Aorta (tissue), 5 donors: ENCODE measurements around the gene DGAT2L6. TPM values are rescaled to one million over a fixed set of nuclear protein-coding genes. Genes with fewer than 3 reads are reported as not detected.
"Not testable (repeated sequence)": the region's sequence is repeated elsewhere in the genome, so short reads cannot be mapped to it uniquely, and the experiment has no call there.

Experiments
- ATAC-seq: fragments of 200-7000 bp; cut with Tn5 transposase; one replicate; pipeline ENCODE4 v1.9.1; 2022; ENCODE audit warnings: moderate library complexity; ENCODE audit not compliant: low FRiP score
- DNase-seq, 2 donors: peaks; one replicate each; pipeline ENCODE4 v3.0.0-alpha.2; 2020
- H3K27ac ChIP-seq, 2 donors: one replicate each; pipeline ENCODE4 v1.5.1; 2013; ENCODE audit warnings: low read length in 2 of 2, mild to moderate bottlenecking in 2 of 2, moderate library complexity in 2 of 2, control low read depth in 1 of 2, inconsistent platforms in 1 of 2, low read depth in 1 of 2
- H3K27me3 ChIP-seq, 2 donors: one replicate each; pipeline ENCODE4 v1.6.1; 2013; ENCODE audit warnings: control low read depth in 1 of 2, low read length in 1 of 2, mild to moderate bottlenecking in 1 of 2, moderate library complexity in 1 of 2; ENCODE audit not compliant: insufficient read depth in 2 of 2, control insufficient read depth in 1 of 2
- H3K36me3 ChIP-seq, 2 donors: one replicate each; pipeline ENCODE4 v1.6.1; 2013; ENCODE audit warnings: control low read depth in 1 of 2, low read length in 1 of 2, mild to moderate bottlenecking in 1 of 2; ENCODE audit not compliant: insufficient read depth in 2 of 2, control insufficient read depth in 1 of 2
- H3K4me1 ChIP-seq, 2 donors: one replicate each; pipeline ENCODE4 v1.6.1; 2013; ENCODE audit warnings: low read length in 2 of 2, control low read depth in 1 of 2, mild to moderate bottlenecking in 1 of 2, moderate library complexity in 1 of 2; ENCODE audit not compliant: insufficient read depth in 2 of 2, control insufficient read depth in 1 of 2
- H3K4me3 ChIP-seq, 2 donors: one replicate each; pipeline ENCODE4 v1.5.1; 2013; ENCODE audit warnings: low read length in 2 of 2, control low read depth in 1 of 2, mild to moderate bottlenecking in 1 of 2
- H3K9me3 ChIP-seq: one replicate; pipeline ENCODE4 v1.6.1; 2013; ENCODE audit warnings: mild to moderate bottlenecking, low read length; ENCODE audit not compliant: control insufficient read depth
- WGBS, 2 donors: extraction: QIAGEN DNeasy Blood & Tissue Kit; methylation state at CpG; one replicate each; pipeline ENCODE4 v1.1.7; 2013; 5-methylcytosine and 5-hydroxymethylcytosine counted together
- intact Hi-C, 2 donors: fragments of 100-400 bp; cut with DNase I; formaldehyde crosslinking; loops; one replicate each; pipeline versions ENCODE4 v1.14.2 to v1.15.0; 2022
- polyA plus RNA-seq, 2 donors: library from polyadenylated mRNA; stranded (reverse); fragments of 200-250 nt; gene quantifications; one replicate each; pipeline ENCODE4 v1.2.3, GENCODE V29; 2013
- total RNA-seq, 2 donors: library from RNA; stranded (reverse); fragmentation: NEBNext Ultra II Directional; extraction: Animal tissue kit (Norgen Biotek cat#: 25700); gene quantifications; one replicate each; pipeline ENCODE4 v1.2.1, GENCODE V29; 2021
- donor health status: healthy with polysubstance abuse.
- donor health status: Bipolar disorder and iron deficiency.
- donor health status: DM: no; HTN: no; CAD: no.
- donor health status: DM: no; HTN: no; CAD: no.
- donor health status: DM: yes; HTN: yes; CAD: no.

DGAT2L6 gene
- total and polyA plus RNA-seq, 4 donors, result not detected

DNA sequence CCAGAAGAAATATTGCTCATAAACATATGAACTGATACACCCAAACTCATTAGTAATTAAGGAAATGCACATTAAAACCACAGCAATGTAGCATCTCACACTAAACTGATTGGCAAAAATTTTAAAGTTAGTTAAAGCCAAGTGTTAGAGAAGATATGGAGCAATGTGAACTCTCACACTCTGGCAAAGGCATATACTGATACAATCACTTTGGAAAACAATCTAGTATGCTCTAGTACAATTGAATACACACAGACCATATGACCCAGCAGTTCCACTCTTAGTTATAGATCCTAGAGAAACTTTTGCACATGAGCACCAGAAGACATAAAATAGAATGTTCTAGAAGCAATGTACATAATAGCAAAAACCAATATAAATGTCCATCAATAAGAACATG lies 48.8 kb downstream of the DGAT2L6 start:
- intact Hi-C loops, result no loop called here
- DNase-seq (no peak), ATAC-seq (no peak)
- H3K4me1 ChIP-seq, result no peaks in the 10 kb centered on the region
- H3K9me3 ChIP-seq, result no peaks in the 10 kb centered on the region
- no peaks in the 10 kb centered on the region for H3K36me3 ChIP-seq
- H3K4me3 ChIP-seq, result no peak overlapping the region
- H3K27ac ChIP-seq, result no peak overlapping the region
- H3K27me3 ChIP-seq, result no peaks in the 10 kb centered on the region

DNA sequence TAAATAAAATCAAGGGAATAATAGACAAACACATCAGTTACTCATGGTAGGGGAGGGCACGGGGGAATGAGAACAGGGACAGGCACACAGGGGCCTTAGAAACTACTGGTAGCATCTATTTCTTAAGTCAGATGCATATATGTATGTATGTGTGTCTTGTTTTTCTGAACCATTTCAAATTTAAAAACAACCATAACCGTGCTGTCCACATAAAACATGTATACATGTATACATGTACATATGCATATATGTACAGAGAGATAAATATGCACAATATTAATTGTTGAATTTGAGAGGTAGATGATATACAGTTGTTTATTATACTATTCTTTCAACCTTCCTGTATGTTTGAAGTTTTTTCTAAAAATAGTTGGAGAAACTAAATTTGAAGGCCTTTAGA lies 49.4 kb downstream of the DGAT2L6 start:
- no peak overlapping the region for H3K4me3 ChIP-seq
- intact Hi-C loops, result no loop called here
- no peak overlapping the region for H3K27ac ChIP-seq
- H3K9me3 ChIP-seq, result no peaks in the 10 kb centered on the region
- WGBS, 2 donors, result 58 to 94% methylated on average over 2 of the region's 2 CpGs
- ATAC-seq (no peak), DNase-seq (no peak)
- H3K4me1 ChIP-seq, result no peaks in the 10 kb centered on the region
- no peaks in the 10 kb centered on the region for H3K36me3 ChIP-seq
- no peaks in the 10 kb centered on the region for H3K27me3 ChIP-seq

DNA sequence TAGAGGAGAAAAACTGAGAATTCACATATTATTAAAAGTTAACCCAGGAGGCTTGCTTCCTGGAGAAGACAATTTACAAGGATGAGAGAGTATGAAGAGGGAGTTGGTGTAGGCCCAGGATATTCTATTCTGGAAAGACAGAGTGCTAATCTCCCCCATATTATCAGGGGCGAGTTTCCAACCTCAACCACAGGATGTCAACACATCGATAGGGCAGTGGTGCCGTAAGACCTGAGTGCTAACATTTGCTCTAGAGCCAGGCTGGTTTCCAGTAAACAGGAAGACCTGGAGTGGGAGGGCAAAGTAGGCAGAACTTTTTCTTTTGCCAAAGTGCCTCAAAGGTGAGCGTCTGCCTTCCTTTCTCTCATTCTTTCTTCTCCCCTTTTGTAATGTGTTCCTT lies 54.4 kb downstream of the DGAT2L6 start:
- Histone ChIP-seq H3K36me3 (no peaks in the 10 kb centered on the region), H3K9me3 (no peaks in the 10 kb centered on the region), H3K4me3 (no peak overlapping the region), H3K4me1 (no peaks in the 10 kb centered on the region), H3K27me3 (no peaks in the 10 kb centered on the region), H3K27ac (no peak overlapping the region)
- ATAC-seq, result no peak
- no peak for DNase-seq
- 67 to 75% methylated on average over 4 of the region's 4 CpGs for WGBS, 2 donors
- intact Hi-C loops, result no loop called here

DNA sequence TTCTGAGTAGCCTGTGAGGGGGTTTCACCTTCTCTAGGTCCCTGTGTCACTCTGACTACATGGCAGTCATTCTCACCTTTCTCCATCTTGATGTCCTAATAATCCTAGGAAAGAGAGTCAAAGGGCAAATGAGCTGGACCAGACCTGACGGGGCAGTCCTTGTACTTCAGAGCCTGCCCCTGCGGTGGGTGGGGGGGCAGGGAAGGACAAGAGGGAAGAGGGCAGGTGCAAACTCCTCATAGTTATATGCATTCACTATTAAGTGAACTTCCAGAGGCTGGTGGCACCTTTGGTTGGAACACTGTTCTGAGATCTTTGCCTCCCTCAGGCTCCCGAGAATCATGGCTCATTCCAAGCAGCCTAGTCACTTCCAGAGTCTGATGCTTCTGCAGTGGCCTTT lies 57.1 kb downstream of the DGAT2L6 start, which contains the start of gene AWAT1:
AWAT1 (plus strand) TSS at position 301 of the 400 bp plus-strand sequence; CDS start at position 342, 41 bp downstream.
- Histone ChIP-seq H3K36me3 (no peaks in the 10 kb centered on the region), H3K27me3 (no peaks in the 10 kb centered on the region), H3K9me3 (no peaks in the 10 kb centered on the region), H3K27ac (no peak within 1 kb of the TSS), H3K4me3 (no peak within 1 kb of the TSS), H3K4me1 (no peaks in the 10 kb centered on the region)
- ATAC-seq, result no peak
- 61 to 88% methylated on average over 3 of the region's 3 CpGs for WGBS, 2 donors
- no peak for DNase-seq
- intact Hi-C loops, result no loop called here

DNA sequence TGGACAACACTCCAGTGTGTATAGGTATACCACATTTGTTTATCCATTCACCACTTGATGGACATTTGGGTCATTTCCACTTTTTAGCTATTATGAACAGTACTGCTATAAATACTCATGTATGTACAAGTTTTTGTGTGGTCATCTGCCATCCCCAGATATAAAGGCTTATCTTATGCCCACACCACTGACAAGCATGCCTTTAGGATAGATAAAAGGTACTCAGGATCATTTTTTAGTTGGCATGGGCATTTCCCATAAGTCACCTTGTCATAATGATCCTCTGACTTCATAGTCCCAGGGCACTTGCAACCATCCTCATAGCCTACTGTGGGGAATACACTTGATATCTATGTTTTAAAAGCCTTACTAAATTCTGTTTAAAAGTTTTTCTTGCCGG lies 63.5 kb downstream of the DGAT2L6 start:
- ATAC-seq, result no peak
- 94 to 100% methylated on average over 1 of the region's 1 CpG for WGBS, 2 donors
- intact Hi-C loops, result no loop called here

DNA sequence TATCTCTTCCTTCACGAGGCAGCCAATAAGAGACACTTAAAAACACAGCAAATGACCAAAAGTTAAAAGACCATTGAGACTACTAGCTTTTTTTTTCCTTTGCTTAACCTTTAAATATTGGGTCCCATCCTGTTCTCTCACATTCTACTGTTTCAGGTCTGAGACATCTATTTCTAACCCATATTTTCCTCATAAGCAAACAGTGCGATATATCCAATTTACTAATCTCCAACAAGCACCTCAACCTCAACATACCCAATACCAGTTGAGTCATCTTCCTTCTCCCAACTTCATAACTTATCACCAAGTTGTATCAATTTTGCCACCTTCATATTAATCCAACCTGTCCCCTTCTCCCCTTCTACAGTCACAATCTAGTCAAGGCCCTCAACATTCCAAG lies 64.2 kb downstream of the DGAT2L6 start:
- H3K9me3 ChIP-seq, result no peaks in the 10 kb centered on the region
- no peak overlapping the region for H3K4me3 ChIP-seq
- no peaks in the 10 kb centered on the region for H3K36me3 ChIP-seq
- no peaks in the 10 kb centered on the region for H3K4me1 ChIP-seq
- H3K27me3 ChIP-seq, result no peaks in the 10 kb centered on the region
- ATAC-seq (no peak), DNase-seq (no peak)
- no peak overlapping the region for H3K27ac ChIP-seq
- 79 to 96% methylated on average over 2 of the region's 2 CpGs for WGBS, 2 donors
- intact Hi-C loops, result no loop called here

More for the DNA sequence above, 63.5 kb downstream of the DGAT2L6 start:
- no peak for DNase-seq
- no peak overlapping the region for H3K4me3 ChIP-seq
- no peak overlapping the region for H3K27ac ChIP-seq
- no peaks in the 10 kb centered on the region for H3K4me1 ChIP-seq
- no peaks in the 10 kb centered on the region for H3K9me3 ChIP-seq
- no peaks in the 10 kb centered on the region for H3K27me3 ChIP-seq
- H3K36me3 ChIP-seq, result no peaks in the 10 kb centered on the region

DNA sequence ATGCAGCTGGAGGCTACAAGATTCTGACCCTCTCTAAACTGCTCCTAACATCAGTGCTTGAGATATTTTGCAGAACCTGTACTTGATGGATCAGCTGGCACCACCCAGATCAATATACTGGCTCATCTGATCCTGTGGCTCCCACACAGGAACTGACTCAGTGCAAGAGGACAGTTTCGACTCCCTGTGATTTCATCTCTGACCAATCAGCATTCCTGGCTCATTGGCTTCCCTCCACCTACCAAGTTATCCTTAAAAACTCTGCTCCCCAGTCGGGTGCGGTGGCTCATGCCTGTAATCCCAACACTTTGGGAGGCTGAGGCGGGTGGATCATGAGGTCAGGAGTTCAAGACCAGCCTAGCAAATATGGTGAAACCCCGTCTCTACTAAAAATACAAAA lies 66.3 kb downstream of the DGAT2L6 start:
- intact Hi-C loops, H3K36me3 ChIP-seq, H3K27me3 ChIP-seq, H3K27ac ChIP-seq, H3K4me3 ChIP-seq, H3K4me1 ChIP-seq, DNase-seq, H3K9me3 ChIP-seq, ATAC-seq: not testable (repeated sequence)
- 71 to 88% methylated on average over 5 of the region's 5 CpGs for WGBS, 2 donors

DNA sequence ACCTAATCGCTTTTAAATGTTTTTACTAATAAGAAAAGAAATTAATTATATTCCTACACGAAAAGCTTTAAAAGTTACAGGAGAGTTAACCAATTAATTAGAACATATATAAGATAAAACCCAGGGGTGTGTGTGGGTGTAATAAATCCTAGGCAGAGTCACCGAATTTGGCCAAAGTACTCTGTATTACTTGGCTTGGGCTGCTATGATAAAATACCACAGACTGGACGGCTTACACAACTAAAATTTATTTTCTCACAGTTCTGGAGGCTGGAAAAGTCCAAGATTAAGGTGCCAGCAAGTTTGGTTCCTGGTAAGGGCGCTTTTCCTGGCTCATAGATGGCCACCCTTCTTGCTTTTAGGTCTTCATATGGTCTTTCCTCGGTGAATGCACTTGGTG lies 67.6 kb downstream of the DGAT2L6 start:
- H3K27ac ChIP-seq, result no peak overlapping the region
- no peaks in the 10 kb centered on the region for H3K9me3 ChIP-seq
- DNase-seq, result no peak
- H3K4me1 ChIP-seq, result no peaks in the 10 kb centered on the region
- no peak overlapping the region for H3K4me3 ChIP-seq
- no peak for ATAC-seq
- H3K27me3 ChIP-seq, result no peaks in the 10 kb centered on the region
- 5 to 23% methylated on average over 6 of the region's 6 CpGs for WGBS, 2 donors
- H3K36me3 ChIP-seq, result no peaks in the 10 kb centered on the region
- intact Hi-C loops, result no loop called here

DNA sequence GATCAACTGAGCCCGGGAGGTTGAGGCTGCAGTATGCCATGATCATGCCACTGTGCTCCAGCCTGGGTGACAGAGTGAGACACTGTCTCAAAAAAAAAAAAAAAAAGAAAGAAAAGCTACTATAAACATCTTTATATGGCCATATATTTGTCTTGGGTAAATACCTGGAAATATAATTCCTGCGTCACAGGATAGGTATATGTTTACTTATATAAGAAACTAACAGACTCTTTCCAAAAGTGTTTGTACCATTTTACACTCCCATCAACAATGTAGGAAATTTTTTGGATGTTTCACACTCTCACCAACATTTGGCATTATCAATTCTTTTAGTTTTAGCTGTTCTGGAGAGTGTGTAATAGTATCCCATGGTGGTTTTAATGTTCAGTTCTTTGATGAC lies 70.0 kb downstream of the DGAT2L6 start:
- Histone ChIP-seq H3K9me3 (no peaks in the 10 kb centered on the region), H3K4me1 (no peaks in the 10 kb centered on the region), H3K4me3 (no peak overlapping the region), H3K36me3 (no peaks in the 10 kb centered on the region), H3K27me3 (no peaks in the 10 kb centered on the region), H3K27ac (no peak overlapping the region)
- DNase-seq (no peak), ATAC-seq (no peak)
- WGBS, 2 donors, result 90 to 98% methylated on average over 2 of the region's 2 CpGs
- intact Hi-C loops, result no loop called here
